Smooth muscle cell (in vitro differentiated cells): Measurements from ENCODE around the gene MYH14. TPM values are rescaled to one million over a fixed set of nuclear protein-coding genes. Genes with fewer than 3 reads are reported as not detected.

ENCODE experiments used
- DNase-seq: peaks from one replicate; lab custom pipeline; 2025; ENCODE audit not compliant: unreplicated experiment; lab: John Stamatoyannopoulos, UW
- H2AFZ ChIP-seq: fragments of 200-600 bp; sonication (generic); 2 replicates; pipeline ENCODE4 v1.6.0; 2016; ENCODE audit warnings: antibody characterized with exemption, low read depth, mild to moderate bottlenecking
- H3F3A ChIP-seq: fragments of 200-600 bp; sonication (generic); 2 replicates; pipeline ENCODE4 v1.6.0; 2017; ENCODE audit warnings: antibody characterized with exemption, low read depth
- H3K27ac ChIP-seq: fragments of 200-600 bp; sonication (generic); 2 replicates; pipeline ENCODE4 v1.5.1; 2016; ENCODE audit warnings: low read depth, mild to moderate bottlenecking
- H3K27me3 ChIP-seq: fragments of 200-600 bp; sonication (generic); 2 replicates; pipeline ENCODE4 v1.6.1; 2016; ENCODE audit warnings: low read depth, mild to moderate bottlenecking
- H3K36me3 ChIP-seq: fragments of 200-600 bp; sonication (generic); 2 replicates; pipeline ENCODE4 v1.5.1; 2016; ENCODE audit warnings: low read depth
- H3K4me1 ChIP-seq: fragments of 200-600 bp; sonication (generic); 2 replicates; pipeline ENCODE4 v1.5.1; 2016; ENCODE audit warnings: low read depth
- H3K4me2 ChIP-seq: fragments of 200-600 bp; sonication (generic); 2 replicates; pipeline ENCODE4 v1.6.0; 2016; ENCODE audit warnings: mild to moderate bottlenecking
- H3K4me3 ChIP-seq: fragments of 200-600 bp; sonication (generic); 2 replicates; pipeline ENCODE4 v1.5.1; 2016; ENCODE audit warnings: mild to moderate bottlenecking
- H3K79me2 ChIP-seq: fragments of 200-600 bp; sonication (generic); 2 replicates; pipeline ENCODE4 v1.6.0; 2016; ENCODE audit warnings: low read depth, mild to moderate bottlenecking
- H3K9ac ChIP-seq: fragments of 200-600 bp; sonication (generic); 2 replicates; pipeline ENCODE4 v1.6.0; 2016; ENCODE audit warnings: low read depth
- H3K9me3 ChIP-seq: fragments of 200-600 bp; sonication (generic); replicated peaks from 2 replicates; pipeline ENCODE4 v1.5.1; 2016; ENCODE audit warnings: low read depth
- H4K20me1 ChIP-seq: fragments of 200-600 bp; sonication (generic); 2 replicates; pipeline ENCODE4 v1.6.0; 2016; ENCODE audit warnings: low read depth
- WGBS: methylation state at CpG from one replicate; pipeline ENCODE4 v1.1.7; 2016; ENCODE audit warnings: low lambda C conversion rate; 5-methylcytosine and 5-hydroxymethylcytosine counted together
- polyA plus RNA-seq: library from polyadenylated mRNA; unstranded; fragments of >200 nt; fragmentation: Nextera tagmentation; extraction: Ambion mirVana; gene quantifications from 2 replicates; pipeline ENCODE4 v1.2.1, GENCODE V29; 2016
- small RNA-seq: library from RNA; depleted of rRNA; stranded (forward); fragments of <200 nt; gene quantifications from one replicate; pipeline ENCODE3, GENCODE V24; 2014
- total RNA-seq: library from RNA; depleted of rRNA; stranded (reverse); fragments of >200 nt; gene quantifications from 2 replicates; pipeline ENCODE4 v1.2.3, GENCODE V29; 2014
- TF ChIP-seq, protein P1 (sequence below): fragments of 200-600 bp; sonication (generic); IDR thresholded peaks from 2 replicates; pipeline ENCODE4 v1.5.1; 2017; ENCODE audit warnings: borderline replicate concordance, mild to moderate bottlenecking, antibody characterized with exemption; ENCODE audit not compliant: insufficient read depth, poor library complexity, severe bottlenecking

The MYH14 gene
- total and polyA plus RNA-seq, 2 experiments from 2014 or later = 7.5 to 30.6 TPM

GRCh38 chr19:50357178-50358100 is 154.0 kb downstream of the MYH14 start:
- Histone ChIP-seq H3F3A (no peaks in the 10 kb centered on the region), H4K20me1 (no peaks in the 10 kb centered on the region), H3K36me3 (no peaks in the 10 kb centered on the region), H3K4me2 (peak overlapping the region; percentile 79), H3K9ac (no peak overlapping the region), H3K9me3 (no peaks in the 10 kb centered on the region), H3K4me3 (no peak overlapping the region), H3K27ac (no peak overlapping the region), H3K4me1 (no peaks in the 10 kb centered on the region), H3K27me3 (no peaks in the 10 kb centered on the region), H3K79me2 (no peaks in the 10 kb centered on the region), H2AFZ (peak overlapping the region; percentile 55)
- peak; percentile 15 for DNase-seq
- TF ChIP-seq, protein P1, sequence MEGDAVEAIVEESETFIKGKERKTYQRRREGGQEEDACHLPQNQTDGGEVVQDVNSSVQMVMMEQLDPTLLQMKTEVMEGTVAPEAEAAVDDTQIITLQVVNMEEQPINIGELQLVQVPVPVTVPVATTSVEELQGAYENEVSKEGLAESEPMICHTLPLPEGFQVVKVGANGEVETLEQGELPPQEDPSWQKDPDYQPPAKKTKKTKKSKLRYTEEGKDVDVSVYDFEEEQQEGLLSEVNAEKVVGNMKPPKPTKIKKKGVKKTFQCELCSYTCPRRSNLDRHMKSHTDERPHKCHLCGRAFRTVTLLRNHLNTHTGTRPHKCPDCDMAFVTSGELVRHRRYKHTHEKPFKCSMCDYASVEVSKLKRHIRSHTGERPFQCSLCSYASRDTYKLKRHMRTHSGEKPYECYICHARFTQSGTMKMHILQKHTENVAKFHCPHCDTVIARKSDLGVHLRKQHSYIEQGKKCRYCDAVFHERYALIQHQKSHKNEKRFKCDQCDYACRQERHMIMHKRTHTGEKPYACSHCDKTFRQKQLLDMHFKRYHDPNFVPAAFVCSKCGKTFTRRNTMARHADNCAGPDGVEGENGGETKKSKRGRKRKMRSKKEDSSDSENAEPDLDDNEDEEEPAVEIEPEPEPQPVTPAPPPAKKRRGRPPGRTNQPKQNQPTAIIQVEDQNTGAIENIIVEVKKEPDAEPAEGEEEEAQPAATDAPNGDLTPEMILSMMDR = peak; percentile 78
- WGBS = 70% methylated on average over 54 of the region's 54 CpGs

GRCh38 chr19:50358483-50359327 is 155.3 kb downstream of the MYH14 start:
- no peak overlapping the region for H3K27ac ChIP-seq
- no peaks in the 10 kb centered on the region for H3K27me3 ChIP-seq
- TF ChIP-seq, protein P1 = no peak
- H3K36me3 ChIP-seq = no peaks in the 10 kb centered on the region
- H3K4me2 ChIP-seq = no peak overlapping the region
- H3K4me1 ChIP-seq = no peaks in the 10 kb centered on the region
- no peak for DNase-seq
- no peaks in the 10 kb centered on the region for H3K9me3 ChIP-seq
- no peaks in the 10 kb centered on the region for H4K20me1 ChIP-seq
- WGBS = 94% methylated on average over 39 of the region's 54 CpGs
- no peak overlapping the region for H2AFZ ChIP-seq
- H3F3A ChIP-seq = no peaks in the 10 kb centered on the region
- no peak overlapping the region for H3K9ac ChIP-seq
- no peaks in the 10 kb centered on the region for H3K79me2 ChIP-seq
- H3K4me3 ChIP-seq = no peak overlapping the region

GRCh38 chr19:50359328-50359818 is 156.0 kb downstream of the MYH14 start:
- Histone ChIP-seq H3K36me3 (no peaks in the 10 kb centered on the region), H3K9ac (no peak overlapping the region), H3K4me3 (no peak overlapping the region), H3K4me1 (no peaks in the 10 kb centered on the region), H3K4me2 (no peak overlapping the region), H3K27me3 (no peaks in the 10 kb centered on the region), H3K9me3 (no peaks in the 10 kb centered on the region), H3F3A (no peaks in the 10 kb centered on the region), H4K20me1 (no peaks in the 10 kb centered on the region), H3K79me2 (no peaks in the 10 kb centered on the region), H3K27ac (no peak overlapping the region), H2AFZ (no peak overlapping the region)
- WGBS = 93% methylated on average over 11 of the region's 11 CpGs
- no peak for DNase-seq
- TF ChIP-seq, protein P1 = no peak

Small RNAs within 50 kb of the gene (small RNA-seq; reads per million reads assigned to genes)
- not detected for gene RF00017

Other genes with a start within 250 kb of the MYH14 start
- not detected in 2 replicates for gene SIGLEC11, start 242.4 kb upstream of the MYH14 start, total RNA-seq
- not detected in 2 replicates for gene SIGLEC11, start 242.4 kb upstream of the MYH14 start, polyA plus RNA-seq
- gene VRK3, start 178.2 kb upstream of the MYH14 start, total RNA-seq = 31.3 and 41.4 TPM in 2 replicates
- 24.6 and 27.8 TPM in 2 replicates for gene VRK3, start 178.2 kb upstream of the MYH14 start, polyA plus RNA-seq
- gene ZNF473, start 177.6 kb upstream of the MYH14 start, total RNA-seq = 8.1 and 10.1 TPM in 2 replicates
- 4.8 and 7.9 TPM in 2 replicates for gene ZNF473, start 177.6 kb upstream of the MYH14 start, polyA plus RNA-seq
- gene IZUMO2, start 40.3 kb upstream of the MYH14 start, total RNA-seq = not detected in 2 replicates
- not detected in 2 replicates for gene IZUMO2, start 40.3 kb upstream of the MYH14 start, polyA plus RNA-seq
- gene KCNC3, start 125.8 kb downstream of the MYH14 start, total RNA-seq = 0.54 and 1.4 TPM in 2 replicates
- 0.46 and 1.3 TPM in 2 replicates for gene KCNC3, start 125.8 kb downstream of the MYH14 start, polyA plus RNA-seq
- gene NAPSA, start 162.0 kb downstream of the MYH14 start, total RNA-seq = 0.27 and 0.72 TPM in 2 replicates
- gene NAPSA, start 162.0 kb downstream of the MYH14 start, polyA plus RNA-seq = 0.65 and 2.1 TPM in 2 replicates
- gene NR1H2, start 172.8 kb downstream of the MYH14 start, total RNA-seq = 39.5 and 48.3 TPM in 2 replicates
- 69.7 and 85.7 TPM in 2 replicates for gene NR1H2, start 172.8 kb downstream of the MYH14 start, polyA plus RNA-seq
- 14.9 and 16.0 TPM in 2 replicates for gene POLD1, start 180.7 kb downstream of the MYH14 start, total RNA-seq
- gene POLD1, start 180.7 kb downstream of the MYH14 start, polyA plus RNA-seq = 37.6 and 41.6 TPM in 2 replicates
- gene SPIB, start 215.3 kb downstream of the MYH14 start, total RNA-seq = not detected in 2 replicates
- gene SPIB, start 215.3 kb downstream of the MYH14 start, polyA plus RNA-seq = 0.17 TPM in 1 of 2 replicates, not detected in the other
- gene MYBPC2, start 229.3 kb downstream of the MYH14 start, total RNA-seq = 0.18 TPM in 1 of 2 replicates, not detected in the other
- not detected in 2 replicates for gene MYBPC2, start 229.3 kb downstream of the MYH14 start, polyA plus RNA-seq